Right ventricle myocardium superior (tissue), 1 donor: ENCODE results near the gene ST7. TPM values are rescaled to one million over a fixed set of nuclear protein-coding genes. Genes with fewer than 3 reads are reported as not detected.
A peak's percentile ranks its signal among the peaks of the same experiment; 100 is the strongest.

Experiments used
- ATAC-seq: fragments of 200-7000 bp; cut with Tn5 transposase; one replicate; pipeline ENCODE4 v1.9.1; 2020; ENCODE audit warnings: mild to moderate bottlenecking; ENCODE audit not compliant: poor library complexity
- DNase-seq: peaks from one replicate; pipeline ENCODE4 v3.0.0-alpha.2; 2020
- intact Hi-C: fragments of 100-400 bp; cut with DNase I; formaldehyde crosslinking; loops from one replicate; pipeline ENCODE4 v1.11.2; 2022
- total RNA-seq: library from RNA; stranded (reverse); fragmentation: NEBNext Ultra II Directional; extraction: Animal tissue kit (Norgen Biotek cat#: 25700); gene quantifications from one replicate; pipeline ENCODE4 v1.2.1, GENCODE V29; 2021
- donor health status: DM: no; HTN: yes; CAD: no; lungs with severe emphysema.

ST7 gene
- total RNA-seq, 1 donor from 2014 or later: 29.7 TPM

DNA sequence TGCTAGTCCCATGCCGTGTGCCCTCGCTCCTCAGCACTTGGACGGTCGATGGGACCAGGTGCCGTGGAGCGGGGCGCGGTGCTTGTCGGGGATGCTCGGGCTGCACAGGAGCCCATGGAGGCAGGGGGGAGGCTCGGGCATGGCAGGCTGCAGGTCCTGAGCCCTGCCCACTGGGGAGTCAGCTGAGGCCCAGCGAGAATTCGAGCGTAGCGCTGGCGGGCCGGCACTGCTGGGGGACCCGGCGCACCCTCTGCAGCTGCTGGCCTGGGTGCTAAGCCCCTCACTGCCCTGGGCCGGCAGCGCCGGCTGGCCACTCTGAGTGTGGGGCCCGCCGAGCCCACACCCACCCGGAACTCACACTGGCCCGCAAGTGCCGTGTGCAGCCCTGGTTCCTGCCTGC lies 44.7 kb downstream of the ST7 start:
- ATAC-seq: no peak
- DNase-seq: no peak
- intact Hi-C loops: no loop called here

DNA sequence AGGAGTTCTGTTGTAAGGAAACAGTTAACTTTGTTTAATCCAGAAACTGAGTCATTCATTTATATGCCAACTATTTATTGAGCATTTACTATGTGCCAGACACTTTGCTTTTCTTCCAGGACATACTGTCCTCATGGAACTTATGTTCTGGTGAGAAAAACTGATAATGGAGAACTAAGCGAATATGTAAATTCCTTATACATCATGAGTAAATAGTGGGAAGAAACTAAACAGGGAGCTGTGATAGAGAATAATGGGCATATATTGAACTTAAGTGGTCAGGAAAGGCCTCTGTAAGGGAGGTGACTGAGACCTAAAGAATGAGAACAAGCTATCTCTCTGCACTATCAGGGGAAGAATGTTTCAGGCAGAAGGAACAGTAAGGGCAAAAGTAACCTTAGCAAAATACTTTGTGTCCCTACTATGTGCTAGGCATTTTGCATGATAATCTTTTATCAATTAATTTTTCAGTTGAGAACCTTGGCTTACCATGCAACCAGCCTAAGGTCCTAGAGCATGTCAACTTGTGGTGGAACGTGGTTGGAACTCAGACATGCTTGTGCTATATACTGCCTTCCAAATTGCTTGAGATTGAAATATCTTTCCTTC lies 45.4 kb downstream of the ST7 start:
- intact Hi-C loops: no loop called here
- no peak for ATAC-seq
- DNase-seq: no peak

DNA sequence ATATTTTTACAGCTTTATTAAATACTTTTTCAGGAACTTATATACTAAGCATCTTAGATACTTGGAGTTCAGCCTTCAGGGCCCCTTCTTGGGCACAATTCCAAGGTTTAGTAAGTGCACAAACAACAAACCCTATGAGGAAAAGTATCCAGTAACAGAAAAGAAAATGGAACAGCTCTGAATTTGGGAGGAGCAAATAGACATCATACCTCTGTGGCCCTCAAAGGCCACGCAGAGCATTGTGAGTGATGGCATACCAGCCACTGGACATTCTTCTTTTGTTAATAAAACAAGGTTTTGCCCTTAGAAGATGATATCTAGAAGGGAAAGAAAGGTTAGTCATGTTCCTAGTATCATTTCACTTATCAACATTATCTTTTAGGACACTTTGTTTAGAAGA lies 46.0 kb downstream of the ST7 start:
- intact Hi-C loops: no loop called here
- no peak for DNase-seq
- ATAC-seq: no peak

DNA sequence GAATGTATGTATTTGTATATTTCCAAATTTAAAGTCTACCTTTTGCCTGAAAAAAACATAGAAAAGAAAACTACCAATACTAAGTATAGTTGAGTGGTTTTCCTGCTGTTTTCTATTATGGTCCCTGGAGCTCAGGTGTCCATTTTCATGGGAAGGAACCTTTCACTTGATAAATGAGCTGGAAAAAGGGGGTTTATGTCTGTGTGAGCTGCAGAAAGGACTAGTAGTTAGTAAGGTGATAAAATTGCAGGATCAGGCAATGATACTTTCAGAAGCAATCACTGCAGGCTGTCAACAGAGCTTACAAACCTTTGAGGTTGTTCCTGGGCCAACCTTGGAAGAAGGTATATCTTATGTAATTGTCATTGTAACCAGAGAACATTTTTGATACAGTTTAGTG lies 48.0 kb downstream of the ST7 start:
- ATAC-seq (peak; percentile 24), DNase-seq (no peak)
- intact Hi-C loops: no loop called here

DNA sequence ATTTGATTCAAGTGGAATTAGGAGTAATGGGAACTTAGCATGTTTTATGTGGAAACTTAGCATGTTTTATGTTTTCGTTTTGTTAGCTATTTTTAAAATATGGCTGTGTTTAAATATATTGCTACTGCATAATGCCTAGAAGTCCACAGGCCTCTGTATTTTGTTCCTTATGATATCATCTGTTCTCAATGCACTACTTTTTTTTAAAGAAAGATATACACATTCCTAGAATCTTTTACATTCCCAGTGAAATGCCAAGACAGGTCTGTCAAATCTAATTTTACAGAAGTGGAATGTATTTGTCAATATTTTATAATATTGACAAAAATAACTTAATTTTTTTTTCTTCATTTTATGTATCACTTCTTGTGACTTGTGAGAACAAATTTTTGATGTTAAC lies 51.6 kb downstream of the ST7 start:
- no peak for DNase-seq
- no peak for ATAC-seq
- intact Hi-C loops: no loop called here

DNA sequence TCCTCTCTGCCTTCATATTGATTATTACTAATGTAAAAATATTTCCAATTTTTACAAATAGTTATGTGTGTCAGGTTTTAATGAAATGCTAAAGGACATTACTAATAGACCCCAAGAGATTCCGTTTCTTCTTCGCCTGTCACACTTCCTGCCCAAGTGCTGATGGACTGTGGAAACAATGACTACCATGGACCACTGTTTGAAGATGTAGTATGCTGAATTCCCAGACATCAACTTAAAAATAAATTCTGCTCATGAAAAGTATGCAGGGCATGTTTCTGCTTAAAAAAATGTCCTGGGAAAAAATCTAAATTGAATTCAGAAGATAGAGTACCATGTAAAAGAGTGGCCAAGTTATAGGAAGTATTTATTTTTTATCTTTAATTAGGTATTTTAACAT lies 52.1 kb downstream of the ST7 start:
- intact Hi-C loops: no loop called here
- ATAC-seq: no peak
- DNase-seq: no peak

DNA sequence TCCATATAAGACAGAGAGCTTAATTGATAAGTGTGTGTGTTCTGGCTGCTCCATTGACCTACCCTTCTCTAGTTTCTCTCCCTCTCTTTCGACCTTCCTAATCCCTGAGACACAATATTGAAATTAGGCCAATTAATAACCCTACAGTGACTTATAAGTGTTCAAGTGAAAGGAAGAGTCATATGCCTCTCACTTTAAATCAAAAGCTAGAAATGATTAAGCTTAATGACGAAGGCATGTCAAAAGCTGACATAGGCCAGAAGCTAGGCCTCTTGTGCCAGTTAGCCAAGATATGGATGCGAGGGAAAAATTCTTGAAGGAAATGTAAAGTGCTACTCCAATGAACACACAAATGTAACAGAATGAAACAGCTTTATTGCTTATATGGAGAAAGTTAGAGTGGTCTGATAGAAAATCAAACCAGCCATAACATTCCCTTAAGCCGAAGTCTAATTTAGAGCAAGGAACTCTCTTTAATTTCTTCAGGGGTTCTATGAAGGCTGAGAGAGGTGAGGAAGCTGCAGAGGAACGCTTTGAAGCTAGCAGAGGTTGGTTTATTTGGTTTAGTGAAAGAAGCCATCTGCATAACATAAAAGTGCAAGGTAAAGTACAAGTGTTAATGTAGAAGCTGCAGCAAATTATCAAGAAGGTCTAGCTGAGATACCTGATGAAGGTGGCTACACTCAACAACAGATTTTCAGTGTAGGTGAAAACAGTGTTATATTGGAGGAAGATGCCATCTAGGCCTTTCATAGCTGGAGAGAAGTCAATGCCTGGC lies 53.8 kb downstream of the ST7 start:
- ATAC-seq (no peak), DNase-seq (no peak)
- intact Hi-C loops: no loop called here

DNA sequence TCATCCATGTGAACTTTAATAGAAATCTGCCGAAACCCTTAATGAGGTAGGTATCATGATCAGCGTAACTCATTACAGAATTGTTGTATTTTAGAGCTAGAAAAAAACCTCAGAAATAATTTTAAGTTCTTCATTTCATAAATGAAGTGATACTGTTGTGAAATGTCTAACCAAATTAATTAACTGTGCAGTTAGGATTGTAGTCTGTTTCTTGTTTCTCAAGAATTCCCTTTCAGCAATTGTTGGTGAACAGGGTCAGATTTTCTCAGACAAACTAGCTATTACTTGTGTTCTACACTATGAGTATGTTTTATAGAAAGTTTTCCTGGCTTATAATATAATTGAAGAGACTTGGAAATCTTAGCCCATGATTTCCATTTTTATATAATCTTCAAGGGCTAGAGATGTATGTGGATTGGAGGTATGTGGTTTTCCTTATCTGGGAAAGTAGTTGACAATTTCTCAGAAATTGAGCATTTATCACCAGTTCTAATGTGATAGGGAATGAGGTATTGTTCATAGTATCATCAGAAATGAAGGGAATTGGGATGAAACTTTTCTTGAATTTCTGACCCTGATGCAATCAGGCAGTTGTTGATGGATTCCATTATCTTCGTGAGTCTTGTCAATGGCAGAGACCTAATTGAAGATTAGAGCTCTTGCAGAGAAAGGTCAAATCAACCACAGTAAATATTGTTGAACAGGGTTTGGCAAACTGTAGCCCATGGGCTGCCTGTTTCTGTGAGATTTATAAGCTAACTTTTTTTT lies 55.0 kb downstream of the ST7 start:
- ATAC-seq (no peak), DNase-seq (no peak)
- intact Hi-C loops: no loop called here

DNA sequence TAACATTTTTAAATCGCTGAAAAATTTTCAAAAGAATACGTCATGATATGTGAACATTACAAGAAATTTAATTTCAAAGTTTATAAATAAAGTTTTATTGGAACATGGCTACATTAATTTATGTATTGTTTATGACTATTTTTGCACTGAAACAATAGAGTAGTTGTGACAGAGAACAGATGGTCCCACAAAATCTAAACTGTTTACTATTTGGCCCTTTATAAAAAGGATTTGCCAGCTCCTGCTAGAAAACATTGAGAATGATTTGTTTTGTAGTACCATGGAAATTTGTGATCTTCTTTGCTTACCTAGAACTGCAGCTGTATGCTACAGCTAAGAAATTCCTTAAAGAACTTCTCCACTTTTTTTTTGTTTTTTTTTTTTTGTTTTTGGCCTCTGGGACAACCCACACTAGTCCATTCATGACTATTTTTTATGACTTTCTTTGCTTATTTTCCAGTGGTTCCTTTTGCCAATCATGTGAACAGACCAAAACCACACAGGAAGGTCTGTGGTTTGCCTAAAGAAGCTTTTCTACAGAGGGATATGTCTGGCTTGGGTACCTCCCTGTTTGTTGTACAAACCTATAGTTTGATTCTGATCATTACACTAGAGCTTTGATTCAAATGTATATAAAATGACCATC lies 55.7 kb downstream of the ST7 start:
- DNase-seq (no peak), ATAC-seq (no peak)
- intact Hi-C loops: no loop called here

DNA sequence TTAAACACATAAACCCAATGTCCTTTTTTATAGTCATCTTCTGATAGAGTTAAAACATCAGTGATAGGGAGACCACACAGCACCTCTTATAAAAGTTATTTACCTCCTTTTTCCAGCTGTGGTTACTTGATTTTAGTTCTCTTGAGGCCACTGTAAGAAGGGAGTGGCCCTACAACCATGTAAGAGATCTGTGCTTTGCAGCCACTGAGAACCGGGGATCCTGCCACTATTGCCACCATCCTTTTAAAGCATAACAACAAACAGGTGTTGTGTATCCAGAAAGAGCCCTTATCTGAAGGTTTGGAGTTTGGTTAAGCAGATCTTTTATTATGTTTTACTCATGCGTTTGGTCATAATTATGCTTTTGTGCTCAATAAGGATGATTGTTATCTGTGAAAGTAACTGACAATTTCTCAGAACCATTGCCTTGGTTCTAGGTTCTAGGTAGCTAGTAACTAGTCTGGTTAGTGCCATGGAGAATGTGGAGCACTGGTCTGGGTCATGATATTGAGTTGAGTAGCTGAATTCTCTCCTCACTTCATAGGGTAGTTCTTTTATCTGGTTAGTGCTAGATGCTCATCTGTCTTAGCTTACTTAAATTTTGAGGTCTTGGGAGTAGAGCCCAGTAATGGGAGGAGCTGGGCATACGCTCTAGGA lies 56.5 kb downstream of the ST7 start:
- no peak for ATAC-seq
- intact Hi-C loops: no loop called here
- DNase-seq: no peak

DNA sequence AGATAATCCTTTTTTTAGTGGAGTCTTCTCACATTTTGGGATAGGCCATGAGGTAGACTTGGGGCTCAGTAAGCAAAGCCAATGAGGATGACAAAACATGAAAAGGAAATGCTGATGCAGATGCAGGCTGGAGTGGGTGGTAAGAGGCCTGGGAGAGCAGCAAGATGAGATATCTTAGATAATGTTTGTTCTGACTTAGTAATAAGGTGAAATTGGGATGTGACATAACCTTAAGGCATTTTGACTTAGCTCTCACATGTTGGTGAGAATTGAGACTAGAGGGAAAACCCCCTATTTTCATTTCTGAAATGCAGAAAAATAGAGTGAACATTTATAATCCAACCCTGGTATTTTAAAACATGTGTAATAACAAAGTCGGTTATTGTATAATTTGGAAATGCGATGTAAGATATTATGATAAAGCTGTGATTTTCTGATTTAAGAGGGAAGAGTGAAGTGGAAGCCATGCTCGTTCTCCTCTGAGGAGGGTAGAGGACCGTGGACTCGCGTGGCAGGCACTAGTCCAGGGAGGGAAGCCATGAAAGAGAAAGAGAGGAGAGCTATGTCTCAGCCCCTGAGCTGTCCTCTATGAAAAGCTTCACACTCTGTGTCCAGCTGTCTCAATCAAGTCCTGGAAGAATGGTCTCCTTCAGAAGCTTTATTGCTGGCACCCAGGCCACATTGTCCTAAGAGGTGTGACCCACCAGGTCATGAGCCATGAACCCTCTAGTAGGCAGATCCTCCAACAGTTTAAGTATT lies 57.3 kb downstream of the ST7 start:
- intact Hi-C loops: no loop called here
- DNase-seq: no peak
- no peak for ATAC-seq

DNA sequence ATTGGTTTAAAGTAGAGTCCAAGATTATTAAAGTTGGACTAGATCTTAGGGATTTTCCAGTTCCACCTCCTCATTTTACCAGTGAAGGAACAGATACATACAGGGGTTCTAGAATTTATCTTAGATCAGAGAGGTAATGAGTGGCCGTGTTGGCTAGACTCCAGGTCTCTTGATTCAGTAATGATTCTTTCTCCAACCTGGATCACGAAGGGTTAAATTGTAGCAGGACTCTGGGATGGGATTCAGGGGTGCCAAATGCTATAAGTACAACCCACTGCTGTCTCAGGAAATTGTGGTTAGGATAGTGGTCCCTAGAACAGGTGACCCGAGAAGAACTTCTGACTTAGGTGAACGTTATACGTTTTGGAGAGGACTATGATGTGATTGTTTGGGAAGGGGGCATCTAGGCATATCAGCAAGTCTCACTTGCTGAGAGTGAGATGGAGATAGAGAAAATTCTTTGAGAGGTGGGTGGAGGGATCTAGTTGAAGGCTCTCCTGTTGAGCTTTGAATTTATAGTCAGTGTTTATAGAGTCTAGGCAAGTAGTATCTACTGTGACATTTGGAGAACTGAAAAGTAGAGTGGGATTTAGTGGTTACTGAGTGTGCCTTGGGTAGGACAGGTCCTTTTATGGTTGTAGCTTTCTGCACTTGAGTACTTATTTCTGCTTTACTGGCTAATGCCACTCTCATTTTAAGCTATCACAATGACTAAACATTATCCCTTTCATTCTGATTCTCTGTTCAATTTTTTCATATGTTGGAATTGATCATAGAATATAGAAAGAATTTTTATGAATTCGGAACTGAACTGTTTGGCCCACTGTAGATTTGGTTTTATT lies 58.3 kb downstream of the ST7 start:
- intact Hi-C loops: no loop called here
- DNase-seq (no peak), ATAC-seq (no peak)

DNA sequence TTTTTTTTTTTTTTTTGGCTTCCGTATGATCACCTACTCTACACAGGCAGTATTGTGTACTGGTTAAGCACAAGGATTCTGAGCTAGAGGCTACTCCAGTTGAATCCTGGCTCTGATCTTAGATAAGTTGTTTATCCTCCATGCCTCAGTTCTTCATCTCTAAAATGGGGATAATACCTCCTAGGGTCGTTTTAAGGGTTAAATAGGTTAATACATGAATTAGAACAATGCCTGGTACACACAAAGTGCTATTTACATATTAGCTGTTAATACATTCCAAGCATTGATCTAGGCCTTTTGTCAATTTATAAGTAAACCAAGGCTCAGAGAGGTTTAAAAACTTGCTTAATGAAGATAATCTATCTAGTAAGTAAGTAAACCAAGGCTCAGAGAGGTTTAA lies 59.0 kb downstream of the ST7 start:
- intact Hi-C loops: no loop called here

DNA sequence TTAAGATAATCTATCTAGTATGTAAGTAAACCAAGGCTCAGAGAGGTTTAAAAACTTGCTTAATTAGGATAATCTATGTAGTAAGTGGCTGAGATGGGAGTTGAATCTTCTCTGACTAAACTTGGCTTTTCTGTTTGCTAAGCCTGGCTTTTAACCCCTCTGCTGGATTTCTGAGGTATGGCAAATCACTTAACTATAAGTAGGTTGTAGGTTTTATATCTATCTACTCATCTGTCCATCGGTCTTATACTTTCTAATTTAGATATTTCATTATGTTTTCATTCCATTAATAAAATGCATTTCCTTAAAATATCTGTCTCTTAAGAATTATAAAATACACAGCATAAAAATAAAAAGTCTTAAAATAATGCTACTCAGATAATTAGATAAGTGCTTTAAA lies 59.4 kb downstream of the ST7 start:
- ATAC-seq: no peak
- intact Hi-C loops: no loop called here
- no peak for DNase-seq

More for the DNA sequence above, 59.0 kb downstream of the ST7 start:
- DNase-seq (no peak), ATAC-seq (no peak)

DNA sequence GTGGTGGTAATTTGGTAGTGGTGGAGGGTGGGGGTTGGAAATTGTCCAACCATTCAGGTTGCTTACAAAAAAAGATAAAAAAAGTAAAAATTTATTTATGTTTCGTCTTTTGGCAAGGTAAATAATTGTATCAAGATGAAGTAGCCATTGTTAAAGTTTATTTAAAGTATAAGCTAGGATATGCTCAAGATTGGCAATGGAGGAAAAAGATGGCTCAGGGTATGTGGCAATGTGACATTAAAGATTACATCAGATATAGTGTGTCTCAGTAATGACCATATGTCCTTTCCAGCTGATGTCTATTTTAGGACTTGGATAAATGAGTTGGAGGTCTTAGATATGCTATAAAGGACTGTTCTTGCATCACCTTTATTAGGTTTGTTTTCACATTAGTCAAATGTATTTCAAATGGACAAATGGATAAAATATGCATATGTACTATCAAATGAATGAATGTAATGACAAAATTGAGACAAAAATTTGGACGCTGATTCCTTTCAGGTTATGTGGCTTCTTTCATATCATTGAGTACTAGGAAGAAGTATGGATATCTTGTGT lies 60.9 kb downstream of the ST7 start:
- no peak for ATAC-seq
- no peak for DNase-seq
- intact Hi-C loops: no loop called here

DNA sequence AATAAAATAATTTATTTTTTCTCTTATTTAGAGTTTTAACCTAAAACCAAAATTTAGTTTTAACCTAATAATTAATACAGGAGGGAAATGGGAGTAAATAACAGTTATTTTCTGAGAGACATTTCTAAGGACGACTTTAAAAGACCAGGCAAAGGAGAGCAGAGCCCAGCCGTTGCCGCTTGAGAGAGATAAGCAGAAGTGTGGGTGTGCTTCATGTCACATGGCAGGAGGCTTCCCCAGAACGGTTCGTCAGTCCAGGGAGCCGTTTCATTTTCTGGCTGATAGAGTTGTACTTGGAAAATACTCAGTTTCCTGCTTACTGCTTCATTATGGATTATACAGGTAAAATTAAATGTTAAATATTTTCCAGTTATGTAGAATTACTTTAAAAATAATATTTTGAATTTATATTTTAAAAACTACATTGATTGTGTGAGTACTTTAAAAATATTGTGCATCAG lies 61.4 kb downstream of the ST7 start:
- intact Hi-C loops: no loop called here
- ATAC-seq (peak; percentile 93), DNase-seq (peak; percentile 68)
